Activated CD4-positive, alpha-beta T cell treated with anti-CD3 and anti-CD28 coated beads for 36 hours (primary cell): ENCODE data around the gene ARID4B. TPM values are rescaled to one million over a fixed set of nuclear protein-coding genes. Genes with fewer than 3 reads are reported as not detected.

ENCODE experiments used
- ATAC-seq: fragments of 200-7000 bp; cut with Tn5 transposase; one replicate; pipeline ENCODE4 v1.10.0; 2021; ENCODE audit warnings: mild to moderate bottlenecking, moderate library complexity
- CTCF ChIA-PET: fragments of 350-600 bp; sonication (Branson Sonifier 250); formaldehyde crosslinking; loops from one replicate; lab custom pipeline; 2021; ENCODE audit warnings: antibody characterized with exemption; lab: Charles Lee
- POLR2A ChIA-PET: fragments of 350-600 bp; sonication (Branson Sonifier 250); formaldehyde crosslinking; loops from one replicate; lab custom pipeline; 2021; ENCODE audit warnings: antibody characterized with exemption, inconsistent platforms; lab: Charles Lee
- DNase-seq: peaks from one replicate; pipeline ENCODE4 v3.0.0-alpha.2; 2020
- H3K27ac Mint-ChIP-seq: one replicate; pipeline ENCODE4 v1.8.0; 2021; ENCODE audit warnings: mixed read lengths
- H3K27me3 Mint-ChIP-seq: one replicate; pipeline ENCODE4 v1.8.0; 2021; ENCODE audit warnings: mixed read lengths
- H3K36me3 Mint-ChIP-seq: one replicate; pipeline ENCODE4 v1.8.0; 2021; ENCODE audit warnings: low read depth, mixed read lengths
- H3K4me1 Mint-ChIP-seq: one replicate; pipeline ENCODE4 v1.8.0; 2021; ENCODE audit warnings: mixed read lengths
- H3K4me3 Mint-ChIP-seq: one replicate; pipeline ENCODE4 v1.8.0; 2021; ENCODE audit warnings: mild to moderate bottlenecking, moderate library complexity, mixed read lengths
- H3K9me3 Mint-ChIP-seq: one replicate; pipeline ENCODE4 v1.8.0; 2021; ENCODE audit warnings: low read depth, mixed read lengths
- intact Hi-C, 2 experiments: fragments of 100-400 bp; cut with DNase I in 1 of 2; cut with micrococcal nuclease in 1 of 2; formaldehyde crosslinking; loops; one replicate each; pipeline versions ENCODE4 v1.14.2 to v1.15.1; 2022 to 2024; cut with DNase I, micrococcal nuclease
- total RNA-seq, 2 experiments: library from RNA; stranded (reverse); gene quantifications; one replicate each; pipeline ENCODE4 v1.2.3, GENCODE V29; 2021

ARID4B gene
- total RNA-seq, 2 experiments from 2014 or later = 38.6 to 42.9 TPM

- H3K9me3 Mint-ChIP-seq = no peaks in the 10 kb centered on the region
- no peak overlapping the region for H3K27ac Mint-ChIP-seq
- DNase-seq (no peak), ATAC-seq (no peak)
- H3K27me3 Mint-ChIP-seq = no peaks in the 10 kb centered on the region
- peaks cover 16% of the 10 kb centered on the region for H3K36me3 Mint-ChIP-seq
- peaks cover 39% of the 10 kb centered on the region for H3K4me1 Mint-ChIP-seq
- ChIA-PET CTCF (interaction anchor here (2.9 kb wide), 1 partner anchor 162 kb away, joined by 28 read pairs; no protein-coding TSS in a partner anchor), POLR2A (interaction anchor here (0.7 kb wide), 1 partner anchor 14 kb away, joined by 3 read pairs; no protein-coding TSS in a partner anchor)
- H3K4me3 Mint-ChIP-seq = no peak overlapping the region
- intact Hi-C loops = loop anchor here in 1 of 2 experiments (5.0 kb wide), 1 partner anchor 113 kb away; the partner anchor contains the start of gene TBCE
Measured at GRCh38 chr1:235254721-235255120, 73.3 kb downstream of the ARID4B start.

DNA sequence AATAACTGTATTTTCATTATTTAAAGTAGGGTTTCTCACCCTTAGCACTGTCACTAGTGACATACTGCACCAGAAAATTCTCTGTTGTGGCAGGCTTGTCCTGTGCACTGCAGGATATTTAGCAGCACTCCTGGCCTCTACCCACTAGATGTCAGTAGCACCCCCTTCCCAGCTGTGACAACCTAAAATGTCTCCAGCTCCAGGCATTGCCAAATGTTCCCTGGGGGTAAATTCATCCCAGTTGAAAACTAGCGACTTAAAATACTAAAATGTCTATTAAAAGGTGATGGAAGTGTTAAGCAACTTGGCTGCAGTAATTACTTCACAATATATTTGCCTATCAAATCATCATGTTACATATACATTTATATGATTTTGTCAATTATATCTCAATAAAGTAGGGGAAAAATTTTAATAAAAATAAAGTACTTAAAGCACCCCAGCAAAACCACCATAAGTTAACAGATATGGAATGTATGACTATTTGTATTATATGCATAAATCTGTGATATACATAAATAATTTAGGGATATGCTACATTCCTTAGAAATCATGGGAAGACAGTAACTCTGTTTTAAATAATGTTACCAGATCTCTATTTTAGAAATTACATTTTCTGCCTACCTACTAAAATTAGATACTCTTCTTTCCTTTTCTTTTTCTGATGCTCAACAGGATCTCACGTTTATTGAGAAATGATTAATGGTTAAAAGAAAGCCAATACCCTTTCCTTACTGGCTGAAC, 74.6 kb downstream of the ARID4B start:
- peak; percentile 78 for DNase-seq
- Mint-ChIP-seq H3K4me1 (peaks cover 31% of the 10 kb centered on the region), H3K27me3 (no peaks in the 10 kb centered on the region), H3K27ac (no peak overlapping the region), H3K36me3 (peaks cover 12% of the 10 kb centered on the region), H3K4me3 (no peak overlapping the region), H3K9me3 (no peaks in the 10 kb centered on the region)
- ChIA-PET POLR2A (no interaction called here), CTCF (interaction anchor here (0.5 to 5.1 kb wide), 16 partner anchors 8 to 165 kb away, joined by 3 to 80 read pairs (median 3); partner anchors contain the start of gene TBCE)
- ATAC-seq = peak; percentile 99
- intact Hi-C loops = loop anchor here (1.0 to 5.0 kb wide), 3 partner anchors 75 to 164 kb away; partner anchors contain the start of genes ARID4B (in 2 of the 2), GGPS1 (in 2 of the 2) and TBCE (in 1 of the 2)

GRCh38 chr1:235250430-235250829, 77.5 kb downstream of the ARID4B start:
- Mint-ChIP-seq H3K36me3 (peaks cover 17% of the 10 kb centered on the region), H3K4me3 (no peak overlapping the region), H3K9me3 (no peaks in the 10 kb centered on the region), H3K27me3 (no peaks in the 10 kb centered on the region), H3K27ac (no peak overlapping the region), H3K4me1 (peaks cover 35% of the 10 kb centered on the region)
- ChIA-PET CTCF (interaction anchor here (5.1 kb wide), 1 partner anchor 166 kb away, joined by 80 read pairs; no protein-coding TSS in a partner anchor), POLR2A (no interaction called here)
- DNase-seq = no peak
- ATAC-seq = no peak
- intact Hi-C loops = loop anchor here in 1 of 2 experiments (5.0 kb wide), 1 partner anchor 117 kb away; the partner anchor contains the start of gene TBCE

- peaks cover 21% of the 10 kb centered on the region for H3K36me3 Mint-ChIP-seq
- DNase-seq (no peak), ATAC-seq (peak; percentile 50)
- peak overlapping the region; percentile 52 for H3K27ac Mint-ChIP-seq
- H3K4me1 Mint-ChIP-seq = peaks cover 40% of the 10 kb centered on the region
- CTCF ChIA-PET = interaction anchor here (0.5 to 2.7 kb wide), 9 partner anchors 12 to 171 kb away, joined by 3 to 12 read pairs (median 4); no protein-coding TSS in a partner anchor
- no peak overlapping the region for H3K4me3 Mint-ChIP-seq
- POLR2A ChIA-PET = interaction anchor here (0.6 to 0.7 kb wide), 3 partner anchors 114 to 399 kb away, joined by 3 to 6 read pairs (median 3); no protein-coding TSS in a partner anchor
- intact Hi-C loops = no loop called here
- H3K27me3 Mint-ChIP-seq = no peaks in the 10 kb centered on the region
- H3K9me3 Mint-ChIP-seq = no peaks in the 10 kb centered on the region
Measured at GRCh38 chr1:235246022-235246948, 81.7 kb downstream of the ARID4B start.

GRCh38 chr1:235244974-235245592, 82.9 kb downstream of the ARID4B start:
- DNase-seq = no peak
- Mint-ChIP-seq H3K36me3 (peaks cover 18% of the 10 kb centered on the region), H3K9me3 (no peaks in the 10 kb centered on the region), H3K4me1 (peaks cover 46% of the 10 kb centered on the region), H3K27me3 (no peaks in the 10 kb centered on the region), H3K4me3 (no peak overlapping the region), H3K27ac (peak overlapping the region; percentile 68)
- CTCF ChIA-PET = interaction anchor here (0.6 to 3.6 kb wide), 2 partner anchors 8 to 22 kb away, joined by 3 to 15 read pairs; no protein-coding TSS in a partner anchor
- ATAC-seq = no peak
- intact Hi-C loops = no loop called here
- POLR2A ChIA-PET = no interaction called here

DNA sequence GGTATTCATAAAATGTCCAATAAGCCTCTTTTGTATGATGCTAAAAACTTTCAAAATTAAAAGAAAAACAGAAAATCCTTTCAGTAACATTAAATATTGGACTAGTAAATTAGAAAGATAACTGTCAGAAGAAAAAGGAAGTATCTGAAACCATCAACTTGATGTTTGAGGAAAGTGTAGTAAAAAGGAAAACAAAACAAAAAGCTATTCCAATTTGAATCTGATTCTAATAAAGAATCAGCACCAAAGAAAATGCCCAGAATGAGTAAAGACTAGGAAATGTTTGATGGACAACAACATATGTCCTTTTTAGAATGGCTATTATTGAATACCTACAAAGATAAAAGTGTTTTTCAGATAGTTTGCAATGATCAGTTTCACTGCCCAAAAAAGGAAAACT, 87.0 kb downstream of the ARID4B start:
- ChIA-PET CTCF (interaction anchor here (1.0 to 3.7 kb wide), 5 partner anchors 12 to 175 kb away, joined by 3 to 25 read pairs (median 3); no protein-coding TSS in a partner anchor), POLR2A (interaction anchor here (0.6 to 1.0 kb wide), 2 partner anchors 14 to 87 kb away, joined by 3 to 7 read pairs; partner anchors contain the start of genes ARID4B and GGPS1)
- Mint-ChIP-seq H3K4me1 (peaks cover 33% of the 10 kb centered on the region), H3K9me3 (no peaks in the 10 kb centered on the region), H3K27ac (no peak overlapping the region), H3K36me3 (peaks cover 27% of the 10 kb centered on the region), H3K27me3 (no peaks in the 10 kb centered on the region), H3K4me3 (no peak overlapping the region)
- intact Hi-C loops = no loop called here
- DNase-seq (no peak), ATAC-seq (no peak)

DNA sequence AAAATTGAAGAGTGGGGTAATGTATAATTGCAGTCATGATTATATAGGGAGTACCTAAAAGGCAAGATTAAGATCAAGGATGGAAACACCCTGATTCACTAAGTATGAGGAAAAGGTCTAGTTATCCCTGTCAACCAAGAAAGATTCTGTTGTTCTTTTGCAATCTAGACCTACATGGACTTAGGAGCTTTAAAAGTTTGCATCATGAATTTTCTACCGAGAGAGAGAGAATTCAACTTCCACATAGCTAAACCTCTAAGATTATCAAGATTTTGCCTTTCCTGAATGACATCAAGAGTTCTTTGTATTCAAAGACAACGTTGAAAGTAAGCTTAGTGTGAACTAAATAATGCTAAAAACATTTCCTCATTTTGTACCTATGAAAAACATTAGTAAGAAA, 88.1 kb downstream of the ARID4B start:
- ChIA-PET CTCF (interaction anchor here (0.8 to 2.8 kb wide), 5 partner anchors 12 to 206 kb away, joined by 3 to 20 read pairs (median 4); no protein-coding TSS in a partner anchor), POLR2A (interaction anchor here (0.6 to 1.1 kb wide), 2 partner anchors 10 to 474 kb away, joined by 3 read pairs; no protein-coding TSS in a partner anchor)
- DNase-seq = no peak
- peaks cover 27% of the 10 kb centered on the region for H3K36me3 Mint-ChIP-seq
- no peaks in the 10 kb centered on the region for H3K27me3 Mint-ChIP-seq
- H3K4me3 Mint-ChIP-seq = no peak overlapping the region
- peaks cover 25% of the 10 kb centered on the region for H3K4me1 Mint-ChIP-seq
- ATAC-seq = no peak
- no peak overlapping the region for H3K27ac Mint-ChIP-seq
- no peaks in the 10 kb centered on the region for H3K9me3 Mint-ChIP-seq
- intact Hi-C loops = no loop called here

DNA sequence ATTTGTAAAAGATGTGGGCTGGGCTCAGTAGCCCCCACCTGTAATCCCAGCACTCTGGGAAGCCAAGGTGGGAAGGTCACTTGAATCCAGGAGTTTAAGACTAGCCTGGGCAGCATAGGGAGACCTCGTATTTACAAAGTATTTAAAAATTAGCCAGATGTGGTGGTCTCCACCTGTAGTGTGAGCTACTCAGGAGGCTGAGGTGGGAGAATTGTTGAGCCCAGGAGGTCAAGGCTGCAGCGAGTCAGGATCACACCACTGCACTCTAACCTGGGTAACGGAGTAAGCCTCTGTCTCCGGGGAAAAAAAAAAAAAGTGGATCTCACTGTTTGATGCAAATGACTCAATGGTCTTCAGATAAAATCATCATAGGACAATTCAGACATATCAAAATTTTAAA, 89.4 kb downstream of the ARID4B start:
- intact Hi-C loops = no loop called here
- ChIA-PET POLR2A (interaction anchor here (0.6 kb wide), 1 partner anchor 106 kb away, joined by 3 read pairs; no protein-coding TSS in a partner anchor), CTCF (interaction anchor here (1.1 to 2.8 kb wide), 2 partner anchors 20 to 178 kb away, joined by 3 to 20 read pairs; no protein-coding TSS in a partner anchor)
- DNase-seq (no peak), ATAC-seq (no peak)
- Mint-ChIP-seq H3K4me1 (peaks cover 18% of the 10 kb centered on the region), H3K27me3 (no peaks in the 10 kb centered on the region), H3K4me3 (no peak overlapping the region), H3K36me3 (peaks cover 23% of the 10 kb centered on the region), H3K27ac (no peak overlapping the region), H3K9me3 (no peaks in the 10 kb centered on the region)

- Mint-ChIP-seq H3K4me1 (peaks cover 12% of the 10 kb centered on the region), H3K9me3 (no peaks in the 10 kb centered on the region), H3K27ac (no peak overlapping the region), H3K27me3 (no peaks in the 10 kb centered on the region), H3K36me3 (peaks cover 26% of the 10 kb centered on the region), H3K4me3 (no peak overlapping the region)
- ATAC-seq = no peak
- no peak for DNase-seq
- ChIA-PET CTCF (interaction anchor here (0.6 to 2.6 kb wide), 6 partner anchors 13 to 180 kb away, joined by 3 to 15 read pairs (median 3); no protein-coding TSS in a partner anchor), POLR2A (interaction anchor here (0.6 kb wide), 1 partner anchor 16 kb away, joined by 5 read pairs; no protein-coding TSS in a partner anchor)
- intact Hi-C loops = no loop called here
Measured at GRCh38 chr1:235236128-235236527, 91.9 kb downstream of the ARID4B start.

GRCh38 chr1:235229868-235230267, 98.1 kb downstream of the ARID4B start:
- POLR2A ChIA-PET = interaction anchor here (1.2 kb wide), 1 partner anchor 10 kb away, joined by 3 read pairs; no protein-coding TSS in a partner anchor
- Mint-ChIP-seq H3K36me3 (peaks cover 18% of the 10 kb centered on the region), H3K4me1 (peaks cover 2% of the 10 kb centered on the region), H3K4me3 (no peak overlapping the region), H3K27me3 (no peaks in the 10 kb centered on the region), H3K27ac (no peak overlapping the region), H3K9me3 (no peaks in the 10 kb centered on the region)
- ATAC-seq = no peak
- intact Hi-C loops = no loop called here
- DNase-seq = no peak
- CTCF ChIA-PET = interaction anchor here (0.9 to 1.5 kb wide), 2 partner anchors 8 to 16 kb away, joined by 3 to 6 read pairs; no protein-coding TSS in a partner anchor
